ENCODE measurements around the gene NUP214.

Gene NUP214

DNA sequence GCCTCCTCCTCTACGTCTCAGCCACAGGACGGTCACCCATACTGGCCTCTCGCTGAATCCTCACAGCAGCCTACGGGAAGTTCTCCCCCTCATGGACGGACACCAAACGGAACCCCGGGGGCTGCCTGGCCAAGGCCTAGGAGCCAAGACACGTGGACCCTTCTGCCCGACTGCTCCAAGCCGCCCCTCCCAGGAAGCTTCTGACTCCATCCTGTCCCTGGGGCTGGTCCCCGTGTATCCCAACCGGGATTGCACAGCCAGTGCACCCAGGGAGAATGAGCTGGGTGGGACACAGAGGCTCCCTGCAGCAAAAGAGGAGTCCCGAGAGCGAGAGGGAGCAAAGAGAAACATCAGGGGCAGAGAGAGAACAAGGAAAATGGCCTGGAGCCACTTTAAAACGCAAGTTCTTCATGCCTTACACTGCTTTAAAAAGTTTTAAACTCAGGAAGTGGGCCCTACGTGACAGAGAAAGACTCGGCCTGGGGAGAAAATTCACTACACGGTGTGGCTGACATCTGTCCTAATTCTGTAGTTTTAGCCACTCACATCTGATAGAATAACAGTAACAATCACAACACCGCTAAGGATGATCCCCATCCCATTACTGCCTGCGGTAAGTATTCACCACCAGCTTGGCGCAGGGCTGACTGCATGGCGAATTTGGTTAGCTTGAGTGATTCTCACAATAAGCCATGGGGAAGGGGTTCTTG is 147.9 kb downstream of the NUP214 start:
- H3K9me3 ChIP-seq (ENCODE audit: control insufficient read depth, insufficient read depth, low read length): no peaks in the 10 kb centered on the region
- H3K27ac ChIP-seq (ENCODE audit: low read depth, low read length): peak overlapping the region; percentile 80
- H3F3A ChIP-seq (ENCODE audit: control insufficient read depth, insufficient read depth): peaks cover 17% of the 10 kb centered on the region
- H3K4me3 ChIP-seq (ENCODE audit: low read length): peak overlapping the region; percentile 96
- H3K27me3 ChIP-seq (ENCODE audit: control insufficient read depth, low read length): no peaks in the 10 kb centered on the region
- no peaks in the 10 kb centered on the region for H4K20me1 ChIP-seq (ENCODE audit: control insufficient read depth, insufficient read depth, low read depth, low read length)
- TF ChIP-seq, protein P1, sequence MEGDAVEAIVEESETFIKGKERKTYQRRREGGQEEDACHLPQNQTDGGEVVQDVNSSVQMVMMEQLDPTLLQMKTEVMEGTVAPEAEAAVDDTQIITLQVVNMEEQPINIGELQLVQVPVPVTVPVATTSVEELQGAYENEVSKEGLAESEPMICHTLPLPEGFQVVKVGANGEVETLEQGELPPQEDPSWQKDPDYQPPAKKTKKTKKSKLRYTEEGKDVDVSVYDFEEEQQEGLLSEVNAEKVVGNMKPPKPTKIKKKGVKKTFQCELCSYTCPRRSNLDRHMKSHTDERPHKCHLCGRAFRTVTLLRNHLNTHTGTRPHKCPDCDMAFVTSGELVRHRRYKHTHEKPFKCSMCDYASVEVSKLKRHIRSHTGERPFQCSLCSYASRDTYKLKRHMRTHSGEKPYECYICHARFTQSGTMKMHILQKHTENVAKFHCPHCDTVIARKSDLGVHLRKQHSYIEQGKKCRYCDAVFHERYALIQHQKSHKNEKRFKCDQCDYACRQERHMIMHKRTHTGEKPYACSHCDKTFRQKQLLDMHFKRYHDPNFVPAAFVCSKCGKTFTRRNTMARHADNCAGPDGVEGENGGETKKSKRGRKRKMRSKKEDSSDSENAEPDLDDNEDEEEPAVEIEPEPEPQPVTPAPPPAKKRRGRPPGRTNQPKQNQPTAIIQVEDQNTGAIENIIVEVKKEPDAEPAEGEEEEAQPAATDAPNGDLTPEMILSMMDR (IDR thresholded peaks at IDR 0.05; ENCODE audit: low read depth, low read length, poor library complexity, severe bottlenecking): peak; percentile 32
- no peak for TF ChIP-seq EZH2phosphoT487 (IDR thresholded peaks at IDR 0.05; ENCODE audit: borderline replicate concordance, low read length)
- H3K4me1 ChIP-seq (ENCODE audit: control insufficient read depth, low read length): peaks cover 60% of the 10 kb centered on the region
- H3K36me3 ChIP-seq (ENCODE audit: control insufficient read depth, low read length): peaks cover 45% of the 10 kb centered on the region
- H3K4me2 ChIP-seq (ENCODE audit: low read length): peak overlapping the region; percentile 100
- peaks cover 81% of the 10 kb centered on the region for H3K79me2 ChIP-seq (ENCODE audit: control insufficient read depth, low read length)
- H3K9me2 ChIP-seq (replicated peaks; ENCODE audit: control insufficient read depth, low read length): no peaks in the 10 kb centered on the region

DNA sequence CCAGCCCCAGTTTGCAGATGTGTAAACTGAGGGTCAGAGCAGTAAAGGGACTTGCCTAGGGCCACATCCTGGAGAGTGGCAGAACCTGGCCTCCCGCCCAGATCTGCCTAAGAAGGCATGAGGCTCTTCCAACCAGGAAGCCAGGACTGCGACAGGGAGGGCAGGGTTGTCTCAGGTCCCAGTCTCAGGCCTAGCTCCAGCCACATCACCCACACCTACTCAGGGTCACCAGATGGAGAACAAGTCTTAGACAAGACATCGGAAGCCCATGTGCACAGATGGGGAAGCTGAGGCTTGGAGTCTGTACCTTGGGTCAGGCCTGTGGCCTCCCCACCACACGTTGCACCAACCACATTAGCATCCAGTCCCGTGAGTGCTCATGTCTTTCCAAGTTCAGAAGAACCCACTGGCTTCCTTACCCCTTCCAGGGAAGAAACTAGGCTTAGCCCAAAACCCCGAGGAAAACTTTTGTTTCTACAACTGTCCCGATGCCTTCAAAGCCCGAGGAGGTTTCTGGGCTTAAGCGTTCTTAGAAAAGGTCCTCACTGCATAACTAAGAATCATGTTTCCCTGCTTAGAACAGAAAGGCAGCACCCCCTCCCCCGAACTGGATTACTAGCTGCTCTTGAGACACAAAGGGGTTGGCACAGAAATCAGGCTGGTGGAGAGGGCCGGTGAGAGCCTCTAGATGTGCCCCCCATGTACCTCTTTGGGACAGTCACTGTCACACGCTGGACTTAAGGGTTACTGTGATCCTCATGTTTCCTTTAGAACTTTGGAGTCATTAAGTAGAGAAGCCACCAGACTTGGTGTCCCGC is 148.7 kb downstream of the NUP214 start:
- TF ChIP-seq, protein P1 (IDR thresholded peaks at IDR 0.05; ENCODE audit: low read depth, low read length, poor library complexity, severe bottlenecking): no peak
- no peak for TF ChIP-seq EZH2phosphoT487 (IDR thresholded peaks at IDR 0.05; ENCODE audit: borderline replicate concordance, low read length)
- H3K79me2 ChIP-seq (ENCODE audit: control insufficient read depth, low read length): peaks cover 73% of the 10 kb centered on the region
- peaks cover 16% of the 10 kb centered on the region for H3F3A ChIP-seq (ENCODE audit: control insufficient read depth, insufficient read depth)
- no peaks in the 10 kb centered on the region for H3K27me3 ChIP-seq (ENCODE audit: control insufficient read depth, low read length)
- H3K9me2 ChIP-seq (replicated peaks; ENCODE audit: control insufficient read depth, low read length): no peaks in the 10 kb centered on the region
- peaks cover 45% of the 10 kb centered on the region for H3K36me3 ChIP-seq (ENCODE audit: control insufficient read depth, low read length)
- peak overlapping the region; percentile 100 for H3K4me2 ChIP-seq (ENCODE audit: low read length)
- peak overlapping the region; percentile 96 for H3K4me3 ChIP-seq (ENCODE audit: low read length)
- no peaks in the 10 kb centered on the region for H4K20me1 ChIP-seq (ENCODE audit: control insufficient read depth, insufficient read depth, low read depth, low read length)
- no peaks in the 10 kb centered on the region for H3K9me3 ChIP-seq (ENCODE audit: control insufficient read depth, insufficient read depth, low read length)
- peak overlapping the region; percentile 80 for H3K27ac ChIP-seq (ENCODE audit: low read depth, low read length)
- H3K4me1 ChIP-seq (ENCODE audit: control insufficient read depth, low read length): peaks cover 60% of the 10 kb centered on the region

DNA sequence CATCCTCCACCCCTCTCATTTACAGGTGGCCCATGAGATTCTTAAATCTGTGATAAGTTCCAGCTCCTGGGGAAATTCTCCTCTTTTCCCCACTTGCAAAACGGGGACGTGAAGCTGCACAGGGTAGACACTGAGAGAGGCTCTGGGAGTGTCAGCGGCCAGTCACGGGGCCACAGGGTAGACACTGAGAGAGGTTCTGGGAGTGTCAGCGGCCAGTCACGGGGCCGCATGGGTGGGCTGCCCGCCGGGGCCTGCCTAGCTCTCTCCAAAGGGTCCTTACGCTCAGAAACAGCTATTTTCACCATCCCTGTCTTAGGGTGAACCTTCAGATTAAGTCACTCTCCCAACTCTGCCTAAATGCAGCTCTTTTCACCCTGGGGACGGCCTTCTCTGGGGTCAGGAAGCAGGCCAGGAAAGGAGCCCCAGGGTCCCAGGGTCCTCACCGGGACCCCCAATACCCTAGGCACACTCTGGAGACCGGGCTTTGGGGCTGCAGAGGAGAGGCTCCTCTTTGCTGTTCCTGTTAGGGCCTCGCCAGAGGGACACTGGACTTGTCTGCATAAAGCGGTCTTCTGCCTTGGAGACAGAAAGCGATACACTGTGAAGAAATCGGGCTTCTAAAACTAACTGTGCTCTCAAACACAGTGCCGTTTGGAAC is 149.4 kb downstream of the NUP214 start:
- H3K4me2 ChIP-seq (ENCODE audit: low read length): peak overlapping the region; percentile 100
- H3K4me3 ChIP-seq (ENCODE audit: low read length): peak overlapping the region; percentile 96
- no peaks in the 10 kb centered on the region for H4K20me1 ChIP-seq (ENCODE audit: control insufficient read depth, insufficient read depth, low read depth, low read length)
- no peaks in the 10 kb centered on the region for H3K27me3 ChIP-seq (ENCODE audit: control insufficient read depth, low read length)
- H3K79me2 ChIP-seq (ENCODE audit: control insufficient read depth, low read length): peaks cover 66% of the 10 kb centered on the region
- peaks cover 53% of the 10 kb centered on the region for H3K4me1 ChIP-seq (ENCODE audit: control insufficient read depth, low read length)
- H3K9me3 ChIP-seq (ENCODE audit: control insufficient read depth, insufficient read depth, low read length): no peaks in the 10 kb centered on the region
- TF ChIP-seq EZH2phosphoT487 (IDR thresholded peaks at IDR 0.05; ENCODE audit: borderline replicate concordance, low read length): no peak
- peaks cover 12% of the 10 kb centered on the region for H3F3A ChIP-seq (ENCODE audit: control insufficient read depth, insufficient read depth)
- H3K9me2 ChIP-seq (replicated peaks; ENCODE audit: control insufficient read depth, low read length): no peaks in the 10 kb centered on the region
- peak overlapping the region; percentile 80 for H3K27ac ChIP-seq (ENCODE audit: low read depth, low read length)
- H3K36me3 ChIP-seq (ENCODE audit: control insufficient read depth, low read length): peaks cover 43% of the 10 kb centered on the region
